Endodermal cell (in vitro differentiated cells): ENCODE measurements around the gene CNIH2. TPM values are rescaled to one million over a fixed set of nuclear protein-coding genes. Genes with fewer than 3 reads are reported as not detected.
A peak's percentile ranks its signal among the peaks of the same experiment; 100 is the strongest.

Experiments
- DNase-seq: peaks from one replicate; pipeline ENCODE4 v3.0.0-alpha.2; 2017
- H3K27ac ChIP-seq: 2 replicates; pipeline ENCODE4 v1.5.1; 2013; ENCODE audit warnings: mild to moderate bottlenecking, low read depth, low read length, moderate library complexity
- H3K27me3 ChIP-seq: 2 replicates; pipeline ENCODE4 v1.6.1; 2013; ENCODE audit warnings: mild to moderate bottlenecking, low read length, moderate library complexity; ENCODE audit not compliant: insufficient read depth, control insufficient read depth, poor library complexity, severe bottlenecking
- H3K36me3 ChIP-seq: 2 replicates; pipeline ENCODE4 v1.7.0; 2013; ENCODE audit warnings: mild to moderate bottlenecking, low read length, moderate library complexity; ENCODE audit not compliant: control insufficient read depth, insufficient read depth
- H3K4me1 ChIP-seq: one replicate; pipeline ENCODE4 v1.7.0; 2013; ENCODE audit warnings: low read length; ENCODE audit not compliant: control insufficient read depth, insufficient read depth
- H3K4me3 ChIP-seq: 2 replicates; pipeline ENCODE4 v1.5.1; 2013; ENCODE audit warnings: mild to moderate bottlenecking, low read length, moderate library complexity
- H3K9ac ChIP-seq: 2 replicates; pipeline ENCODE4 v1.6.1; 2013; ENCODE audit warnings: mild to moderate bottlenecking, low read length, moderate library complexity; ENCODE audit not compliant: poor library complexity, severe bottlenecking; ENCODE audit errors: extremely low read depth
- H3K9me3 ChIP-seq: 2 replicates; pipeline ENCODE4 v1.6.1; 2013; ENCODE audit warnings: mild to moderate bottlenecking, low read length, moderate library complexity; ENCODE audit not compliant: control insufficient read depth
- H3K27ac Mint-ChIP-seq: 2 replicates; pipeline ENCODE4 v1.8.0; 2020; ENCODE audit warnings: mixed read lengths
- H3K27me3 Mint-ChIP-seq: 2 replicates; pipeline ENCODE4 v1.8.0; 2021; ENCODE audit warnings: mild to moderate bottlenecking, mixed read lengths; ENCODE audit not compliant: insufficient read depth
- H3K36me3 Mint-ChIP-seq: 2 replicates; pipeline ENCODE4 v1.8.0; 2020; ENCODE audit warnings: low read depth, mixed read lengths
- H3K4me1 Mint-ChIP-seq: 2 replicates; pipeline ENCODE4 v1.8.0; 2020; ENCODE audit warnings: mixed read lengths
- H3K4me3 Mint-ChIP-seq: 2 replicates; pipeline ENCODE4 v1.8.0; 2020; ENCODE audit warnings: mild to moderate bottlenecking, moderate library complexity, mixed read lengths
- H3K9me3 Mint-ChIP-seq: 2 replicates; pipeline ENCODE4 v1.8.0; 2020; ENCODE audit warnings: mild to moderate bottlenecking, mixed read lengths
- WGBS, 2 experiments: methylation state at CpG; one replicate each; pipeline versions ENCODE4 v1.1.5 to v1.1.7; 2013; ENCODE audit warnings: missing lambda C conversion rate in 2 of 2, mixed read lengths in 1 of 2; ENCODE audit not compliant: insufficient coverage in 1 of 2, insufficient read length in 1 of 2; 5-methylcytosine and 5-hydroxymethylcytosine counted together
- total RNA-seq, 2 donors: library from RNA; stranded (reverse); fragmentation: NEBNext Ultra II Directional in 1 of 2; extraction: Animal tissue kit (Norgen Biotek cat#: 25700) in 1 of 2; gene quantifications; 2 replicates in 1 of 2; 3 replicates in 1 of 2; pipeline ENCODE4 v1.2.1, GENCODE V29; 2021
- TF ChIP-seq, protein P1 (sequence below): fragments of 200-600 bp; sonication (generic); conservative IDR thresholded peaks from 2 replicates; pipeline ENCODE4 v1.5.0; 2021; ENCODE audit warnings: antibody characterized with exemption, mild to moderate bottlenecking

Gene CNIH2
- total RNA-seq, 2 donors from 2014 or later = 3.5 to 3.8 TPM

DNA sequence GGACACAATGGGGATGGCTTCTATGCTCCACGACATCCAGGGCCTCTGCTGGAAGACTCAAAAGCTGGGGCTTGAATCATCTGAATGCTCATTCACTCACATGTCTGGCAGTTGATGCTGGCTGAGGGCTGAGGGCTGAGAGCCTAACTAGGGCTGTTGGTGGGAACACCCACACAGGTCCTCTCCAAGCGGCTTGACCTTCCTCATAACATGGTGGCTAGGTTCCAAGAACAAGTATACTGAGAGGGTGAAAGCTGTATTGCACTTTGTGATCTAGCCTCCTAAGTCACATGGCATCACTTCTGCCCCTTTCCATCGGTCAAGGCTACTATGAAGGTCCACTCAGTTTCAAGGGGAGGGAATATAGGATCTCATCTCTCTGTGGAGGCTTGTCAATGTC lies 21.2 kb downstream of the CNIH2 start:
- Mint-ChIP-seq H3K36me3 (no peaks in the 10 kb centered on the region), H3K27ac (no peak overlapping the region), H3K4me1 (peaks cover 5% of the 10 kb centered on the region), H3K4me3 (no peak overlapping the region), H3K9me3 (no peaks in the 10 kb centered on the region), H3K27me3 (peaks cover 11% of the 10 kb centered on the region)
- WGBS, 2 experiments = 97% methylated on average over 3 of the region's 3 CpGs
- no peak overlapping the region for H3K9ac ChIP-seq
- no peak for DNase-seq
- no peaks in the 10 kb centered on the region for H3K4me1 ChIP-seq
- H3K36me3 ChIP-seq = no peaks in the 10 kb centered on the region
- no peaks in the 10 kb centered on the region for H3K9me3 ChIP-seq
- peaks cover 2% of the 10 kb centered on the region for H3K27me3 ChIP-seq
- no peak overlapping the region for H3K4me3 ChIP-seq
- H3K27ac ChIP-seq = no peak overlapping the region
- TF ChIP-seq, protein P1, sequence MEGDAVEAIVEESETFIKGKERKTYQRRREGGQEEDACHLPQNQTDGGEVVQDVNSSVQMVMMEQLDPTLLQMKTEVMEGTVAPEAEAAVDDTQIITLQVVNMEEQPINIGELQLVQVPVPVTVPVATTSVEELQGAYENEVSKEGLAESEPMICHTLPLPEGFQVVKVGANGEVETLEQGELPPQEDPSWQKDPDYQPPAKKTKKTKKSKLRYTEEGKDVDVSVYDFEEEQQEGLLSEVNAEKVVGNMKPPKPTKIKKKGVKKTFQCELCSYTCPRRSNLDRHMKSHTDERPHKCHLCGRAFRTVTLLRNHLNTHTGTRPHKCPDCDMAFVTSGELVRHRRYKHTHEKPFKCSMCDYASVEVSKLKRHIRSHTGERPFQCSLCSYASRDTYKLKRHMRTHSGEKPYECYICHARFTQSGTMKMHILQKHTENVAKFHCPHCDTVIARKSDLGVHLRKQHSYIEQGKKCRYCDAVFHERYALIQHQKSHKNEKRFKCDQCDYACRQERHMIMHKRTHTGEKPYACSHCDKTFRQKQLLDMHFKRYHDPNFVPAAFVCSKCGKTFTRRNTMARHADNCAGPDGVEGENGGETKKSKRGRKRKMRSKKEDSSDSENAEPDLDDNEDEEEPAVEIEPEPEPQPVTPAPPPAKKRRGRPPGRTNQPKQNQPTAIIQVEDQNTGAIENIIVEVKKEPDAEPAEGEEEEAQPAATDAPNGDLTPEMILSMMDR = no peak

DNA sequence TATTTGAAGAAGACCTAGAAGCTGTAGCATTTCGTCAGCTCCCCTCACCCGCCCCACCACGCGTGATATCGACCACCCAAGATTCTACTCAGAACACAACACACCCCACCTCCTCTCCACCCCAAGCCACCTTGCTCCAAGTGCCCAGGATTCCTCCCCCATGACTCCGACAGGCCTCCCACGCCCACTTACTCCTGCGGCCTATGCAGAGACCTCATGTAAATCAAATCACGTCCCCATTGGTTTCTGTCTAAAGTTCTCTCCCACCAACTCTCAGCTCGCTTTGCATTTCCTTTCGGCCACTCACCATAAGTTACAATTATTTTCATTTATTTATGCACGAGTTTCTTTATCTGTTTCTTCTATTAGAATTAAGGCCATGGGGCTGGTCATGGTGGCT lies 24.7 kb downstream of the CNIH2 start:
- Histone ChIP-seq H3K27ac (no peak overlapping the region), H3K4me1 (no peaks in the 10 kb centered on the region), H3K4me3 (no peak overlapping the region), H3K9ac (no peak overlapping the region), H3K36me3 (no peaks in the 10 kb centered on the region), H3K27me3 (no peaks in the 10 kb centered on the region), H3K9me3 (no peaks in the 10 kb centered on the region)
- peak; percentile 48 for DNase-seq
- H3K9me3 Mint-ChIP-seq = no peaks in the 10 kb centered on the region
- no peaks in the 10 kb centered on the region for H3K36me3 Mint-ChIP-seq
- H3K27me3 Mint-ChIP-seq = peaks cover 19% of the 10 kb centered on the region
- no peak overlapping the region for H3K4me3 Mint-ChIP-seq
- 84 to 96% methylated on average over 12 of the region's 12 CpGs for WGBS, 2 experiments
- H3K27ac Mint-ChIP-seq = no peak overlapping the region
- H3K4me1 Mint-ChIP-seq = peaks cover under 1% of the 10 kb centered on the region
- TF ChIP-seq, protein P1 = no peak

DNA sequence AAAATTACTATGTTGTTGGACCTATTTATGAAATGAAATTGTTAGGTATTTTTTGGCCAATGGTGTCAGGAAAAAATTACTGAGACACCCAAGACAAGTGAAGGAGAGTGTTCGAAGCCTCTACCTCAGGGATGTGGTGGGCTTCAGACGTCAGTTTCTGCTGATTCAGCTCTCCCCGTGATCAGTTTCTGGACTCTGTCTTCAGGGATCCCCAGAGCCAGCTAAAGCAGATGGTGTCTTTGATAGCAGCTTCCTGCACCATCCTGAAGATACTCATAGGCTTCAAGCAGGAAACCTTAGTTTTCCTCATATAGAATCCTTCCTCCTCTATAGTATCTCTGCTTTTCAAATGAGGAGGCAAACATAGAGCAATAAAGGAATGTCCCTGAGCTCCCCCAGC lies 31.5 kb downstream of the CNIH2 start:
- no peaks in the 10 kb centered on the region for H3K27me3 ChIP-seq
- 90 to 93% methylated on average over 3 of the region's 3 CpGs for WGBS, 2 experiments

More for the DNA sequence above, 31.5 kb downstream of the CNIH2 start:
- peaks cover 25% of the 10 kb centered on the region for H3K27me3 Mint-ChIP-seq
- DNase-seq = no peak
- no peaks in the 10 kb centered on the region for H3K9me3 Mint-ChIP-seq
- H3K4me1 Mint-ChIP-seq = peaks cover 5% of the 10 kb centered on the region
- TF ChIP-seq, protein P1 = no peak
- peaks cover 3% of the 10 kb centered on the region for H3K4me1 ChIP-seq
- no peaks in the 10 kb centered on the region for H3K36me3 ChIP-seq
- H3K9ac ChIP-seq = no peak overlapping the region
- H3K9me3 ChIP-seq = no peaks in the 10 kb centered on the region
- no peak overlapping the region for H3K4me3 Mint-ChIP-seq
- no peak overlapping the region for H3K4me3 ChIP-seq
- no peaks in the 10 kb centered on the region for H3K36me3 Mint-ChIP-seq
- H3K27ac ChIP-seq = no peak overlapping the region
- H3K27ac Mint-ChIP-seq = no peak overlapping the region
